Measurements from ENCODE around the gene MYO1D. TPM values are rescaled to one million over a fixed set of nuclear protein-coding genes. Genes with fewer than 3 reads are reported as not detected.

Gene MYO1D
- total RNA-seq, 1 experiment from 2014 or later = 35.7 TPM

GRCh38 chr17:32626379-32626791 is 250.5 kb downstream of the MYO1D start:
- RAD21 ChIA-PET (ENCODE audit: low non-redundant PET in 1 of 2, low total read pairs in 2 of 2, uncharacterized antibody in 2 of 2, unreplicated experiment in 2 of 2) = no interaction called here
- H3K4me2 ChIP-seq (ENCODE audit: low read length) = no peak overlapping the region
- H3K9ac ChIP-seq (ENCODE audit: low read length) = no peak overlapping the region
- TF ChIP-seq FOSL1 (IDR thresholded peaks at IDR 0.05; ENCODE audit: low read depth) (no peak), POLR2A (IDR thresholded peaks at IDR 0.05; ENCODE audit: borderline replicate concordance, extremely low read depth, insufficient read depth, insufficient read length) (no peak), TCF7L2 (IDR thresholded peaks at IDR 0.05; ENCODE audit: borderline replicate concordance, extremely low read depth, insufficient read depth, insufficient read length) (no peak), EZH2 (IDR thresholded peaks at IDR 0.05) (no peak), CEBPB (IDR thresholded peaks at IDR 0.05; ENCODE audit: low read depth) (no peak), EGR1 (IDR thresholded peaks at IDR 0.05; ENCODE audit: low read depth) (no peak), POLR2AphosphoS5 (IDR thresholded peaks at IDR 0.05; ENCODE audit: low read depth, low read length) (no peak), ZFX (IDR thresholded peaks at IDR 0.05) (no peak), RAD21 (IDR thresholded peaks at IDR 0.05; ENCODE audit: low read depth) (no peak), SP1 (IDR thresholded peaks at IDR 0.05; ENCODE audit: low read depth) (no peak), ZNF274 (IDR thresholded peaks at IDR 0.05; ENCODE audit: low read depth, low read length) (no peak), MAX (IDR thresholded peaks at IDR 0.05) (no peak), ZBTB33 (IDR thresholded peaks at IDR 0.05; ENCODE audit: extremely low read depth, insufficient replicate concordance, low read length) (no peak), JUND (IDR thresholded peaks at IDR 0.05) (no peak), SIN3A (IDR thresholded peaks at IDR 0.05; ENCODE audit: low read depth) (no peak), CTCF (IDR thresholded peaks at IDR 0.05 in 2 of 3, conservative IDR thresholded peaks at IDR 0.05 in 1 of 3; ENCODE audit: borderline replicate concordance in 1 of 3, insufficient read depth in 1 of 3, low read depth in 2 of 3, low read length in 2 of 3) (no peak), ATF3 (IDR thresholded peaks at IDR 0.05) (no peak)
- no peaks in the 10 kb centered on the region for H4K20me1 ChIP-seq (ENCODE audit: insufficient read depth)
- no peaks in the 10 kb centered on the region for H3K79me2 ChIP-seq (ENCODE audit: insufficient read depth, low read length)
- DNase-seq (ENCODE audit: low read depth, low spot score) (no peak), ATAC-seq (no peak)
- no peak overlapping the region for H3K27ac ChIP-seq (ENCODE audit: low read depth, low read length)
- no peaks in the 10 kb centered on the region for H3K4me1 ChIP-seq (ENCODE audit: control insufficient read depth in 1 of 2, insufficient read depth in 2 of 2, low read length in 2 of 2)
- intact Hi-C loops (cut with micrococcal nuclease) = no loop called here
- no peak overlapping the region for H2AFZ ChIP-seq (ENCODE audit: low read depth, low read length, poor library complexity, severe bottlenecking)
- no peak overlapping the region for H3K4me3 ChIP-seq (replicated peaks in 1 of 2; ENCODE audit: low read depth in 1 of 2, low read length in 2 of 2)
- POLR2A ChIA-PET = no interaction called here
- H3K9me2 ChIP-seq (ENCODE audit: insufficient read depth) = no peaks in the 10 kb centered on the region
- CTCF ChIA-PET = no interaction called here
- H3K36me3 ChIP-seq (ENCODE audit: control insufficient read depth in 1 of 2, insufficient read depth in 2 of 2, low read length in 2 of 2) = no peaks in the 10 kb centered on the region
- no TSS peak for BruUV-seq (replicated peaks)
- H3K9me3 ChIP-seq (ENCODE audit: control insufficient read depth in 1 of 2, insufficient read depth in 1 of 2, low read depth in 1 of 2, low read length in 2 of 2) = no peaks in the 10 kb centered on the region
- H3K27me3 ChIP-seq (ENCODE audit: insufficient read depth, low read length) = no peaks in the 10 kb centered on the region

All from HCT116 (cell line).